HEK293 (cell line): Measurements from ENCODE around the gene SMIM24.

Source experiments
- ATF2 ChIP-seq: fragments of 450-650 bp; formaldehyde crosslinking; IDR thresholded peaks from 2 replicates; pipeline ENCODE4 v1.5.1; 2016; ENCODE audit warnings: missing biosample characterization, missing genetic modification characterization, low read depth
- CTCF ChIP-seq: fragments of 450-650 bp; formaldehyde crosslinking; IDR thresholded peaks from 2 replicates; pipeline ENCODE4 v1.5.1; 2016; ENCODE audit warnings: missing biosample characterization, missing genetic modification characterization
- ELK4 ChIP-seq: IDR thresholded peaks from 2 replicates; pipeline ENCODE4 v1.6.1; 2011; ENCODE audit warnings: mild to moderate bottlenecking, low read depth, low read length, borderline replicate concordance
- GLIS1 ChIP-seq: fragments of 450-650 bp; formaldehyde crosslinking; IDR thresholded peaks from 2 replicates; pipeline ENCODE4 v1.5.1; 2016; ENCODE audit warnings: missing biosample characterization, missing genetic modification characterization
- HOXC10 ChIP-seq: sonication (generic); formaldehyde crosslinking; IDR thresholded peaks from 2 replicates; pipeline ENCODE4 v1.8.1; 2023; ENCODE audit warnings: mild to moderate bottlenecking, missing genetic modification reagents
- REST ChIP-seq: fragments of 450-650 bp; formaldehyde crosslinking; IDR thresholded peaks from 2 replicates; pipeline ENCODE4 v1.5.1; 2016; ENCODE audit warnings: missing biosample characterization, missing genetic modification characterization
- YY1 ChIP-seq: fragments of 450-650 bp; formaldehyde crosslinking; IDR thresholded peaks from 2 replicates; pipeline ENCODE4 v1.5.1; 2018; ENCODE audit warnings: missing biosample characterization, missing genetic modification characterization
- ZBTB49 ChIP-seq: fragments of 450-650 bp; formaldehyde crosslinking; IDR thresholded peaks from 2 replicates; pipeline ENCODE4 v1.5.1; 2016; ENCODE audit warnings: missing biosample characterization, missing genetic modification characterization, low read depth
- ZNF211 ChIP-seq: fragments of 450-650 bp; formaldehyde crosslinking; IDR thresholded peaks from 2 replicates; pipeline ENCODE4 v1.5.1; 2016; ENCODE audit warnings: low read depth, missing biosample characterization, missing genetic modification characterization
- ZNF350 ChIP-seq: fragments of 450-650 bp; formaldehyde crosslinking; IDR thresholded peaks from 2 replicates; pipeline ENCODE4 v1.5.0; 2017; ENCODE audit warnings: missing biosample characterization, mild to moderate bottlenecking, missing genetic modification characterization
- ZNF529 ChIP-seq: fragments of 450-650 bp; formaldehyde crosslinking; IDR thresholded peaks from 2 replicates; pipeline ENCODE4 v1.5.1; 2017; ENCODE audit warnings: missing genetic modification characterization, missing biosample characterization; ENCODE audit not compliant: insufficient replicate concordance
- ZNF830 ChIP-seq: fragments of 450-650 bp; IDR thresholded peaks from 2 replicates; pipeline ENCODE4 v1.5.0; 2018; ENCODE audit warnings: missing biosample characterization, missing genetic modification characterization, low read depth, mild to moderate bottlenecking, moderate library complexity

- TF ChIP-seq YY1 (tag by site-specific recombination) = no peak
- TF ChIP-seq CTCF (tag by site-specific recombination) = no peak
- no peak for TF ChIP-seq ZNF350 (tag by site-specific recombination)
- TF ChIP-seq ATF2 (tag by site-specific recombination) = no peak
- TF ChIP-seq ZBTB49 (tag by site-specific recombination) = no peak
- TF ChIP-seq HOXC10 (CRISPR knock-in tag) = no peak
- no peak for TF ChIP-seq ZNF211 (tag by site-specific recombination)
- no peak for TF ChIP-seq REST (tag by site-specific recombination)
- no peak for TF ChIP-seq ELK4
- no peak for TF ChIP-seq ZNF830 (tag by site-specific recombination)
- no peak for TF ChIP-seq GLIS1 (tag by site-specific recombination)
- TF ChIP-seq ZNF529 (tag by site-specific recombination) = no peak
Measured at GRCh38 chr19:3477951-3478350, 2.4 kb downstream of the SMIM24 start.
